Activated CD4-positive, alpha-beta T cell treated with anti-CD3 and anti-CD28 coated beads, Interleukin-2, amount 50 U/mL, for 1 hour (primary cell): ENCODE data around the gene SCIMP.
"Not testable (repeated sequence)": the region's sequence is repeated elsewhere in the genome, so short reads cannot be mapped to it uniquely, and the experiment has no call there.

Source experiments
- DNase-seq: peaks from one replicate; pipeline ENCODE4 v3.0.0-alpha.2; 2020

Gene SCIMP

DNA sequence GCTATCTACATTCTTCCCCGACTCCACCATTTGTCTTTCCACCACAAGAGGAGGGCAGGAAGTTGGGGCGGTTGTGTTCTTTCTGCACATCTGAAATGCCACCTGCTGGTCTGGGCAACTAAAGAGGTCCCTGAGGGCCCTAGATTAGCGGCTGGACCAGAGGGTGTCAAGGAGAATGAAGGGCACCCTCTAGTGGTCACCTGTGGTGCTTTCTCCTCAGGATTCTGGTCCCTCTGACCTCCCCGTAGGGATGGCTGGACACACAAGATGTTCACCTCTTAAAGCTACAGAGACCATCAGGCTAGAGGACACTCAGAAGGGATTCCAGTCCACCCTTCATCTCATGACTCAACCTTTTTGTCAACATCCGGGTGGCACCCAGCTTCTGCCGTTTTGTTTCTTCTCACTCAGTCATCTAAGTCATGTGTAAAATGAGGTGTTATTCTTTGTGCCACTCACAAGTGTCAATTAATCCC is 2.9 kb upstream of the SCIMP start:
- DNase-seq: no peak

- DNase-seq: no peak
Observed at GRCh38 chr17:5236938-5237540, 2.4 kb upstream of the SCIMP start.

- not testable (repeated sequence) for DNase-seq
Observed at GRCh38 chr17:5233492-5233891, 1.2 kb downstream of the SCIMP start.

DNA sequence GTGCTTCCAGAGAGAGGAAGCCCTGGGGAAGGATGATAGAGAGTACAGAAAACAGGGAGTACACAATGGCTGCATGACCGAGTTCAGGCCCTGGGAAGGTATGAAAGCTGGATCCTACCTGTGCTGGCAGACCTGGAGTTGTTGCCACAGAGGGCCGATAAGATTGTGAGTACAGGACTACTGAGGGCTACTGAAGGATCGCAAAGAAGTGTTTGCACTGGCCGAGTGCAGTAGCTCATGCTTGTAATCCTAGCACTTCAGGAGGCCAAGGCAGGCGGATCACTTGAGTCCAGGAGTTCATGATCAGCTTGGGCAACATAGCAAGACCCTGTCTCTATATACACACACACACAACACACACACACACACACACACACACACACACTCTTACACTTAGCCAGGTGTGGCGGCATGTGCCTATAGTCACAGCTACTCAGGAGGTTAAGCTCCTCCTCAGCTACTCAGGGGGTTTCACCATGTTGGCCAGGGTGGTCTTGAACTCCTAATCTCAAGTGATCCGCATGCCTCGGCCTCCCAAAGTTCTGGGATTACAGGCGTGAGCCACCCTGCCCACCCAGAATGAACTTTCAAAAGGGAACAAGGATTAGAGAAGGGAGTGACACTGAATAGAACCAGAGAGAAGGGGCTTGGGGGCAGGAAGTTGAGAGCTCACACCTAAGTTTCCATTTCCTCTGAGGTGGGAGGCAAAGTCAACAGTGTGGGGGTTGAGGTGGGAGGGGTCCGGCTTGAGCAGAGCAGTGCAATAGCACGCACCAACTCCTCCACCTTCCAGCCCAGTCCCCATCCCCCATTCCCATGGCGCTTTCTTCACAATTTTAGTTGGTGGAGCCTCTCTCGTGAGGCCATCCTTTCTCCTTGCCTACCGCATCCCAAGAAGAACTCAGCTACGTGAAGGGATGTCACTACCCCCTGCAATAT is 7.5 kb downstream of the SCIMP start:
- no peak for DNase-seq

GRCh38 chr17:5225668-5226457 is 8.8 kb downstream of the SCIMP start:
- no peak for DNase-seq

DNA sequence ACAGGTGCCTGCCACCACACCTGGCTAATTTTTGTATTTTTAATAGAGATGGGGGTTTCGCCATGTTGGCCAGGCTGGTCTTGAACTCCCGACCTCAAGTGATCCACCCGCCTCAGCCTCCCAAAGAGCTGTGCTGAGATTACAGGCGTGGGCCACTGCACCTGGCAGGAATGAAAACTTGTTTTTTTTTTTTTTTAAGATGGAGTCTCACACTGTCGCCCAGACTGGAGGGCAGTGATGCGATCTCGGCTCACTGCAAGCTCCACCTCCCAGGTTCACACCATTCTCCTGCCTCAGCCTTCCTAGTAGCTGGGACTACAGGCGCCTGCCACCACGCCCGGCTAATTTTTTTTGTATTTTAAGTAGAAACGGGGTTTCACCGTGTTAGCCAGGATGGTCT is 12.7 kb downstream of the SCIMP start:
- DNase-seq: not testable (repeated sequence)

- no peak for DNase-seq
Observed at GRCh38 chr17:5220074-5220473, 14.6 kb downstream of the SCIMP start.

GRCh38 chr17:5219536-5219935 is 15.1 kb downstream of the SCIMP start:
- DNase-seq: no peak

- DNase-seq: not testable (repeated sequence)
Observed at GRCh38 chr17:5217562-5217961, 17.1 kb downstream of the SCIMP start.

DNA sequence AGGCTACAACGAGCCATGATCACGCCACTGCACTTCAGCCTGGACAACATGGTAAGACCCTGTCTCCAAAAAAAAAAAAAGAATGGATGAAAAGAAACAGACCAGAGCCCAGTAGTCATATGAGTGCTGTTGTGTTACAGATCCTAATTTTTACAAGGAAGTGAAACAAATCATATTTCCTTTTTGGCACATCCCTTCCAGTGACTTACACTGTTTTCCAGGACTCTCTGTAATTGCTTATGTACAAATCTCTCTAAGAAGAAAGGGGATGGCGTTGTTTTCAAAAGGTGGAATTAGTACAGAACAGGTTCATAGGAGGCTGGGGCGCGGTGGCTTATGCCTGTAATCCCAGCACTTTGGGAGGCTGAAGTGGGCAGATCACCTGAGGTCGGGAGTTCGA is 23.2 kb downstream of the SCIMP start:
- no peak for DNase-seq

GRCh38 chr17:5210614-5211252 is 23.9 kb downstream of the SCIMP start:
- DNase-seq: no peak

DNA sequence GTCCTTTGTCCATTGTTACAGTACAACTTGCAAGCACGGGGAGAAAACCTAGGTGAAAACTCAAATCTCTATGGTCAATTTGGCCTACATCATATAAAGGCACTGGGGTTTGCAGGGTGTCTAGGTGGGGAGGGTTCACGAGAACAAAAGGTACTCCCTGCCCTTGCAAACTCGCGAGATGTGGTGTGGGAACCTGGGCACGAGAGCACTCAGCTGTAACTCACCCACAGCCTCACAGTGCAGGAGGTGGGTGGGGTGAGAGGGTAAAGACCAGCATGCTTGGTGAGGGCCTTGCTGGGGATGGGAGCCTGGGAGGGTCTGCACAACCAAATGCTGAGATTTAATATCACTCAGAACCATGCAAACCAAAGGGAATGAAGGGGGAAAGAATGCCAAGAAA is 24.6 kb downstream of the SCIMP start:
- no peak for DNase-seq

DNA sequence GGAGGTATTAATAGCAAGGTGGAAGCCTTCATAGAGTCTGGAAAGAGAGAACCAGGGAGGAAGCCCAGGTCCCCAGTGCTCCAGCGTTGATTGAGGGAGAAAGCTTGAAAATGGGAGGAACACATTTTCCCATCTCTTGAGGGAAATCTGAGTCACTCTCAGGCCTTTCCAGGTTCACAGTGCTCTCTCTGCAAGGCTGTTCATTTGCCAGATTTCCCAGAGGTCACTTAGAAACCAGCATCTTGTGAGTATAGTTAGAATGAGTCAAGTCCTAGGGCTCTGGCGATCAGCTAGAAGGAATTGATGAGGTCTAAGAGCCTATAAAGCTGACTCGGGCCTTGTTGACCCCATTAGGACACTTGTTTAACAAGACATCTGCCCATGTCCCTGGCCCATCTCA is 25.3 kb downstream of the SCIMP start:
- DNase-seq: no peak

DNA sequence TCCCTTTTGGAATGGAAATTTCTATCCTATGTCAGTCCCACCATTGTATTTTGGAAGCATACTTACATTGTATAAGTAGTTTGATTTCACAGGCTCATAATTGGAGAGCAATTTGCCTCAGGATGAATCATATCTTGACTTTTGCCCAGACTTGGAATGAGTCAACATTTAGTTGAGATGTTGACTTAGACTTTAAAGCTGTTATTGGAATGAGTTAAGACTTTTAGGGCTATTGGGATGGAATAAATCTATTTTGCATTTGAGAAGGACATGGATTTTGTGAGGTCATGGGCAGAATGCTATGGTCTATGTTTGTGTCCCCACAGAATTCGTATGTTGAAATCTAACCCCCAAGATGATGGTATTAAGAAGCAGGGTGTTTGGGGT is 30.8 kb downstream of the SCIMP start:
- DNase-seq: no peak

- no peak for DNase-seq
Observed at GRCh38 chr17:5203178-5203907, 31.3 kb downstream of the SCIMP start.

DNA sequence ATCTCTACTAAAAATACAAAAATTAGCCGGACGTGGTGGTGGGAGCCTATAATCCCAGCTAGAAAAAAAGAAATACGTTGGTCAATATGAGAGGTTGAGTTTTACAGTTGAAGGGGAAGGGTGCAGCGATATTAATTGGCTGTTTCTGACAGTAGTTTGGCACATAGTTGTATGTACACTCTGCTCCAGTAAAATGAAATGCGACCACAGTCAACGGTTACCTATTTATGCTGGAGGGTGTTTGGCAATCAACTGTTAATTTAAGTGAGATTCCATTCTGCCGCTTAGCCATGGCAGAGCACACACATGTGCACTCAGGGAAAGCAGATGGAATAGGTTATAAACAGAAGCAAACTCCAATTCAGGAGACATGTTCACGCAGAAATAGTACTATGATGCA is 33.6 kb downstream of the SCIMP start:
- DNase-seq: no peak

DNA sequence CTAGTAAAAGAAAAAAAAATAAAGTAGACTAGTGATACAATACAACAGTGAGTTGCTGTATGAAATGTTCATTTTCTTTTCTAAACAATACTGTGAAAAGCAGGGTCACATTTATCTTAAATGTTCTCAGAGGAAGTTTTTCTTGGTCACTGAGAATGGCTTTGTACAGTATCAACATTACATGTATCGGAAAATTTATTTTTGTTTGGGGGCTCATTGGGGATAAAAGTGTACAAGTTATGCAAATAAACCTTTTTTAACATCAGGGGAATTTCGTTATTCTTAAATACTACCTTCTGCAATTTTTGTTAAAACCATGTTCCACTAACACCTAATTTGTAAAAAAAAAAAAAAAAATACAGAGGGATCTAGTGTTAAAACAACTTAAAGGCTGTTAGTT is 34.3 kb downstream of the SCIMP start:
- DNase-seq: no peak

- DNase-seq: no peak
Observed at GRCh38 chr17:5198472-5198871, 36.2 kb downstream of the SCIMP start.

DNA sequence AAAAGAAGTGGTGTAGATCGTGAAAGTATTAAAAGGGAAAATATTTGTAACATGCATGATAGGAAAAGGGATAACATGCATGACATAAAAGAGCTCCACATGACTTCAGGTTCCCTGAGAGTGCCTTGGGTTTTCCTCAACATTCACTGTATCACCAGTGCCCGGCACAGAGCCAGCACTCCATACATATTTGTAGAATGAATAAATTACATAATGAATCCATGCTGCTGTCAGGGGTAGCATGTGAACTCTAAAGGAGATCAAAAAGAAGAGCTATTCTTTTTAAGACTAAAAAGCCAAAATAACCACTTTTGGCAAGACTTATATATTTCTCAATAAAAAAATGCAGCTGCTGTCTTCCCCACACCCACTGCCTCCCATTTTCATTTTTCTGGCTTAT is 40.3 kb downstream of the SCIMP start:
- no peak for DNase-seq

DNA sequence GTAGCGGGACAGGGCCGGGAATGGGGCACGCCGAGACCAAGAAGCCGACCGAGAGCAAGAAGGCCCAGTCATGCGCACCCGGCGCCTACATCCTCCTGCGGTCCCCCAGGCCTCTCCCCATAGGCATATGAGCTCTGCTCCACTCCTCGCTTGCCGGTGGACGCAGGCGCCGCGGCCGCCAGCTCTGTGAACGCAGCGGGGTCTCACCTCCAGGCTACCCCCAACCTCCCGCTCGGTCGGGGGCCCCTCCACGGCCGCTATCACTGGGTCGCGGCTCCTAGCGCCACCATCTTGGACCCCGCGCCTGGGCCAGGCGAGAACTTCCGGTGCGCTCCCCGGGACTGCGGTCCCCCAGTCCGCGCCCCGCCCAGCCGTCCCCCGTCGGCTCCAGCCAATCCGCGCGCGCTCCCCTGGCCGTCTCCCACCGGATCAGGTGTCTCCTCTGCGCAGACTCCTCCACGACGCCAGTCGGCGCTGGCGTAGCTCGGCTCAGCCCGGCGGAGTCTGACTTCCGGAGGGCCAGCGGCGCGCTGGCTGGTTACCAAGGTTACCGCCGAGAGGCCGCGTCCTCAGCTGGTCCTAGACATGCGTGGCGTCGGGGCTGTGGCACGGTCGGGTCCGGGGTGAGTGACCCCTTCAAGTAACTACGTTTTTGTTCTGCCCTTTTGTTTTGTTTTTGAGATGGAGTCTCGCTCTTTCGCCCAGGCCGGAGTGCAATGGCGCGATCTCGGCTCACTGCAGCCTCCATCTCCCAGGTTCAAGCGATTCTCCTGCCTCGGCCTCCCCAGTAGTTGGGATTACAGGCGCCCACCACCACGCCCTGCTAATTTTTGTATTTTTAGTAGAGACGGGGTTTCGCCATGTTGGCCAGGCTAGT is 42.9 kb downstream of the SCIMP start, which contains the start of gene ZNF594:
Gene ZNF594, minus strand, starts transcription at position 328 of the 877 bp plus-strand sequence. CDS start 7,612 bp downstream, outside the sequence.
- DNase-seq: peak; percentile 97

GRCh38 chr17:5184288-5184687 is 50.4 kb downstream of the SCIMP start:
- DNase-seq: no peak
